Stimulated activated CD8-positive, alpha-beta memory T cell treated with anti-CD3 and anti-CD28 coated beads, Interleukin-12 subunit alpha, Interleukin-12 subunit beta, amount 100 ng/mL, for 1 hour (primary cell): ENCODE data around the gene UQCC5.

Experiments used
- DNase-seq: peaks from one replicate; pipeline ENCODE4 v3.0.0-alpha.2; 2020; ENCODE audit warnings: low read depth

The UQCC5 gene

DNA sequence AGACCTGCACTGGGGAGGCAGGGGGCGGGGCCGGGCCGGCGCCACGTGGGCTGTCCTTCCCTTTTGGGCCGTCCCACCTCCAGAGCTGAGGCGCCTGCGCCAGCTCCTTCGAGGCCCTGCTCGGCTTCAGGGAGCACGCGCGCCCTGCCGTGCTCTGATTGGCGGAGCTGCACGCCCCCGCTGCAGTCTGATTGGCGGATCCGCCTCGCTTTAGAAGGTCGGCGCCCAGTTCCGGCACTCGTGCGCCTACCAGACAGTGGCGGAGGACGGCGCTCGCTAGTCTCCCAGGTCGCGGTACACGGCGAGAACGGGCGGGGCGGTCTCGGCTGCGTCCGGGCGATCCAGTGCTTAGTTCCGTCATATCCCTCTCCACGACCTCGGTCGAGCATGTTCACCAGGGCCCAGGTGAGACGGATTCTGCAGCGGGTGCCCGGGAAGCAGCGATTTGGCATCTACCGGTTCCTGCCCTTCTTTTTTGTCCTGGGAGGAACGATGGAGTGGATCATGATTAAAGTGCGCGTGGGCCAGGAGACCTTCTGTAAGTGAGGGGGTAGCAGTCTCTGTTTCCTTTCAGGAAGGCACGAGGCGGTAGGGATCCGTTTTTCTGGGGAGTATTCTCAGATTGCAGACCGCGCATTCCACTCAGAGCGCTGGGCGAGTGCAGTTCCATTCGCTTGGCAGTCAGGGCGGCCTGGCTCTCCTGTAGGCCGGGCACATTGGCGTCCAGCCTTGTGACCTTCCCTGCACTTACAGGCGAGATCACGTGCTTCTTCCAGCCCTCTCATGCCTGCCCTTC lies at the start of gene UQCC5:
Gene UQCC5 (plus strand): TSS at position 237 of the 796 bp plus-strand sequence. CDS start 151 bp downstream, at position 388.
- peak; percentile 95 for DNase-seq

DNA sequence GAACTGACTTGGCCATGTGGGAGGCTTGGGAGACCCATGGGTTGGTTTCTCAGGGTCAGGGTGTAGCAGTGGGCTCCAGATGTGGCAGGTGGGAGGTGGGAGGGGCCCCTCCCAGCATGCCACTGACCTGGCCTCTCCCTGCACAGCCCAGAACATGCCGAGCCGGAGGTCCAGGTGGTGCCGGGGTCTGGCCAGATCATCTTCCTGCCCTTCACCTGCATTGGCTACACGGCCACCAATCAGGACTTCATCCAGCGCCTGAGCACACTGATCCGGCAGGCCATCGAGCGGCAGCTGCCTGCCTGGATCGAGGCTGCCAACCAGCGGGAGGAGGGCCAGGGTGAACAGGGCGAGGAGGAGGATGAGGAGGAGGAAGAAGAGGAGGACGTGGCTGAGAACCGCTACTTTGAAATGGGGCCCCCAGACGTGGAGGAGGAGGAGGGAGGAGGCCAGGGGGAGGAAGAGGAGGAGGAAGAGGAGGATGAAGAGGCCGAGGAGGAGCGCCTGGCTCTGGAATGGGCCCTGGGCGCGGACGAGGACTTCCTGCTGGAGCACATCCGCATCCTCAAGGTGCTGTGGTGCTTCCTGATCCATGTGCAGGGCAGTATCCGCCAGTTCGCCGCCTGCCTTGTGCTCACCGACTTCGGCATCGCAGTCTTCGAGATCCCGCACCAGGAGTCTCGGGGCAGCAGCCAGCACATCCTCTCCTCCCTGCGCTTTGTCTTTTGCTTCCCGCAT lies 49.2 kb upstream of the UQCC5 start:
- no peak for DNase-seq

DNA sequence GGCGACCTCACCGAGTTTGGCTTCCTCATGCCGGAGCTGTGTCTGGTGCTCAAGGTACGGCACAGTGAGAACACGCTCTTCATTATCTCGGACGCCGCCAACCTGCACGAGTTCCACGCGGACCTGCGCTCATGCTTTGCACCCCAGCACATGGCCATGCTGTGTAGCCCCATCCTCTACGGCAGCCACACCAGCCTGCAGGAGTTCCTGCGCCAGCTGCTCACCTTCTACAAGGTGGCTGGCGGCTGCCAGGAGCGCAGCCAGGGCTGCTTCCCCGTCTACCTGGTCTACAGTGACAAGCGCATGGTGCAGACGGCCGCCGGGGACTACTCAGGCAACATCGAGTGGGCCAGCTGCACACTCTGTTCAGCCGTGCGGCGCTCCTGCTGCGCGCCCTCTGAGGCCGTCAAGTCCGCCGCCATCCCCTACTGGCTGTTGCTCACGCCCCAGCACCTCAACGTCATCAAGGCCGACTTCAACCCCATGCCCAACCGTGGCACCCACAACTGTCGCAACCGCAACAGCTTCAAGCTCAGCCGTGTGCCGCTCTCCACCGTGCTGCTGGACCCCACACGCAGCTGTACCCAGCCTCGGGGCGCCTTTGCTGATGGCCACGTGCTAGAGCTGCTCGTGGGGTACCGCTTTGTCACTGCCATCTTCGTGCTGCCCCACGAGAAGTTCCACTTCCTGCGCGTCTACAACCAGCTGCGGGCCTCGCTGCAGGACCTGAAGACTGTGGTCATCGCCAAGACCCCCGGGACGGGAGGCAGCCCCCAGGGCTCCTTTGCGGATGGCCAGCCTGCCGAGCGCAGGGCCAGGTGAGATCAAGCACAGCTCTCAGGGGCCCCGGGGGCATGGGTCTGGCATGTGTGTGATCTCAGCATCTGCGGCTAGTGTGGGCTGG lies 48.4 kb upstream of the UQCC5 start:
- no peak for DNase-seq

GRCh38 chr3:52488746-52489145 lies 47.7 kb upstream of the UQCC5 start:
- no peak for DNase-seq

GRCh38 chr3:52489453-52489852 lies 47.0 kb upstream of the UQCC5 start:
- DNase-seq = no peak

DNA sequence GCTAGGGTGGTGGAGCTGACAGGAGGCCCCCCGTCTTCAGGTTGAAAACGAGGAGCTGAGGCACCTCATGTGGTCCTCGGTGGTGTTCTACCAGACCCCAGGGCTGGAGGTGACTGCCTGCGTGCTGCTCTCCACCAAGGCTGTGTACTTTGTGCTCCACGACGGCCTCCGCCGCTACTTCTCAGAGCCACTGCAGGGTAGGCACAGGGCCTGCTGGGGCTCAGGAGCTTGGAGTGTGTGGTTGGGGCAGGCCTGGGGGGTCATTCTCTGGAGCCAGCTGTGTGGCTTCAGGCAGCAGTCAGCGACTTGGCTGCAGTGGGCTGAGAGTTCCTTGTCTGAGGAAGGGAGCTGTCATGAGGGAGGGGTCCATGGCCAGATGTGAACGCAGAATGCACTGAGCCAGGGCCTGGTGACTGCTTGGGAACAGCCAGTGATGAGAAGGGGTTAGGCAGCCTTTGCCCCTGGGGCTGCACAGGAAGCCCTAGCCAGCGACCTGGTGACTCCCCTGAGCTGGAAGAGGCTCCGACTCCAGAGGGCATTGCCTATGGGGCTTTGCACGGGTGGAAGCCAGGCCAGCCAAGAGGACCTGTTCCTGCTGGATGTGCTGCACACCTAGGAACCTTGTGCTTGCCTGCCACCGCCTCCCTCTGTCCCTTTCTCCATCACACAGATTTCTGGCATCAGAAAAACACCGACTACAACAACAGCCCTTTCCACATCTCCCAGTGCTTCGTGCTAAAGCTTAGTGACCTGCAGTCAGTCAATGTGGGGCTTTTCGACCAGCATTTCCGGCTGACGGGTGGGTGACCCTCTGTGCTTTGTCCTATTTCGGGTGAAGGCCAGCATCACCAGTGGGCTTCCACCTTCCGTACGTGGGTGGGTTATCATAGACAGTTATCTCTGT lies 46.1 kb upstream of the UQCC5 start:
- no peak for DNase-seq

DNA sequence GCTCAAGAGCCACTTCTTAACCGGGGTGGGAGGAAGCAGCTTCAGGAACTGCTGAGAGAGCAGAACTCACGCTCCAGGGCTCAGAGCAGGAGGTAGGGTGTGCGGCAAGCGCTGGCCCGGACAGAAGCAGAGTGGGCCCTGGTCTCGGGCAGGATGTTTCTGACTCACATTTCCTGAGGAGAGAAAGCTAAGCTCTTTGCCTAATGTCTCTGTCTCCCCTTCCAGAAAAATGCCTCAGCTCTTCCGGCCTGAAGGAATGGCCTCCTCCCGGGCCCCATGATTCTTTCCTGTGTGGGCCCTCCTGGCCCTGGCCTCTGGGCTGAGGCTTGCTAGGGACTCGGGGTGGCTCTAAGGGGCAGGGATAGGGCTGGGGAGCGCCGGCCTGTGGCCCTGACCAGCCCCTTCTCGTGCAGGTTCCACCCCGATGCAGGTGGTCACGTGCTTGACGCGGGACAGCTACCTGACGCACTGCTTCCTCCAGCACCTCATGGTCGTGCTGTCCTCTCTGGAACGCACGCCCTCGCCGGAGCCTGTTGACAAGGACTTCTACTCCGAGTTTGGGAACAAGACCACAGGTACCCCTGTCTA lies 45.4 kb upstream of the UQCC5 start:
- no peak for DNase-seq

DNA sequence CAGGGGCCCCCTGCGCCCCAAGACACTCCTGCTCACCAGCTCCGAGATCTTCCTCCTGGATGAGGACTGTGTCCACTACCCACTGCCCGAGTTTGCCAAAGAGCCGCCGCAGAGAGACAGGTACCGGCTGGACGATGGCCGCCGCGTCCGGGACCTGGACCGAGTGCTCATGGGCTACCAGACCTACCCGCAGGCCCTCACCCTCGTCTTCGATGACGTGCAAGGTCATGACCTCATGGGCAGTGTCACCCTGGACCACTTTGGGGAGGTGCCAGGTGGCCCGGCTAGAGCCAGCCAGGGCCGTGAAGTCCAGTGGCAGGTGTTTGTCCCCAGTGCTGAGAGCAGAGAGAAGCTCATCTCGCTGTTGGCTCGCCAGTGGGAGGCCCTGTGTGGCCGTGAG lies 44.3 kb upstream of the UQCC5 start:
- no peak for DNase-seq

DNA sequence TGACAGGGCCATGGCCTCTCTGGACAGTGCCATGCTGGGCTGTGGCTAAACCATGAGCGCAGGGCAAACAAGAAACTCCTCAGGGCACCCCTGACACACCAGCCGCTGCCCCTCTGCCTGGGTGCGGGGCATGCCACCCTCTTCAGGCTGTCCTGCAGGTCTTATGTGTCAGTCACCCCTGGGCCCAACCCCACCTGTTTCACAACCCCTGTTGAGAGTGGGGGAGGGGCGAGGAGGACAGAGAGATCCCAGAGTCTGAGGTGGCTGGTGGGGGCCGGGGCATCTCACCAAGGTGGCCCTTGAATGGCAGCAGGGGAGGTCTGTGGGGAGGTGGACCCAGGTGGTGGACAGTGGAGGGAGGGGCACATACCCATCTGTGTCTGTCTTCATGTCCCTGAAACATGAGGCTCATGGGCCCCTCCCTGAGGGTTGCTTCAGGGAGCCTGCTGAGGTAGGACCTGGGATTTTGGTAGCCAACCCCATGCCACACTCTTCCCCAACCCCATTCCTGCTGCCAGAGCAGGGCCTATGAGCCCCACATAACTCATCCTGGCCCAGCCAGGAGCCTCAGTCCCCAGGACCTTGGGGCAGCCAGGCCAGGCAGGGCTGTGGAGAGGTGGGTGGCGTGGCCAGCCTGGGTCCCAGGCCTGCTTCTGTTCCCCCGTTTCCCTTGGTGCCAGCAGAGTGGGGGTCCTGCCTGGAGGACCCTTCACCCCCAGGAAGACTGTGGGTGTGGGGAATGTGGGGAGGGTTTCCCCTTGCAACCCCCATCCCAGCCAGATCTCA lies 43.0 kb upstream of the UQCC5 start:
- no peak for DNase-seq

GRCh38 chr3:52494445-52494844 lies 42.0 kb upstream of the UQCC5 start:
- DNase-seq = no peak

DNA sequence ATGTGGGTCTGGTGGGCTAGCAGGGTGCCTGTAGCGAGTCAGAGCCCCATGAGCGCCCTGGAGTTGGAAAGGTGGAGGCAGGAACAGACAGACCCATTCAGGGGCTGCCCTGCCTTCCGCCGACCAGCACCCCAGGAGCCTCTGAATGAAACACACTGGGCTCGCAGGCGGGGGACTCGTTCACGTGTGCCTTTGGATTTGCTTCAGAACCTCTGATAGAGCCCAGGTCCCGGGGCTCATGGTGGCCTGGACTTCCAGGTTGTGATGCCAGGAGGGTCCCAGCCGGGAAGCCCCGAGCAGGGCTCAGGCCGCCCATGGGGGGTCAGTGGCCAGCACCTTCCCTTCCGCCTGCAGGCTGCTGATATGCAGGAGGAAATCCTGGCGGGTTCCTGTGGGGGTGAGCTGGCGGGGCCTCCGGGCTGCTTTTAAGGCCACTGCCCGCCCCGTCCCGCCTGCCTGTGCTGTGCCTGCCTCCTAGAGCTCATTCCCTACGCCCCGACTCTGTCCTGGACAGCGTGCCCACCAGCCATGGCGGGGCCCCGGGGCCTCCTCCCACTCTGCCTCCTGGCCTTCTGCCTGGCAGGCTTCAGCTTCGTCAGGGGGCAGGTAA lies 41.4 kb upstream of the UQCC5 start, which contains the start of gene STAB1:
Gene STAB1 (plus strand): TSS at position 453 of the 610 bp plus-strand sequence. CDS start 76 bp downstream, at position 529.
- no peak for DNase-seq

DNA sequence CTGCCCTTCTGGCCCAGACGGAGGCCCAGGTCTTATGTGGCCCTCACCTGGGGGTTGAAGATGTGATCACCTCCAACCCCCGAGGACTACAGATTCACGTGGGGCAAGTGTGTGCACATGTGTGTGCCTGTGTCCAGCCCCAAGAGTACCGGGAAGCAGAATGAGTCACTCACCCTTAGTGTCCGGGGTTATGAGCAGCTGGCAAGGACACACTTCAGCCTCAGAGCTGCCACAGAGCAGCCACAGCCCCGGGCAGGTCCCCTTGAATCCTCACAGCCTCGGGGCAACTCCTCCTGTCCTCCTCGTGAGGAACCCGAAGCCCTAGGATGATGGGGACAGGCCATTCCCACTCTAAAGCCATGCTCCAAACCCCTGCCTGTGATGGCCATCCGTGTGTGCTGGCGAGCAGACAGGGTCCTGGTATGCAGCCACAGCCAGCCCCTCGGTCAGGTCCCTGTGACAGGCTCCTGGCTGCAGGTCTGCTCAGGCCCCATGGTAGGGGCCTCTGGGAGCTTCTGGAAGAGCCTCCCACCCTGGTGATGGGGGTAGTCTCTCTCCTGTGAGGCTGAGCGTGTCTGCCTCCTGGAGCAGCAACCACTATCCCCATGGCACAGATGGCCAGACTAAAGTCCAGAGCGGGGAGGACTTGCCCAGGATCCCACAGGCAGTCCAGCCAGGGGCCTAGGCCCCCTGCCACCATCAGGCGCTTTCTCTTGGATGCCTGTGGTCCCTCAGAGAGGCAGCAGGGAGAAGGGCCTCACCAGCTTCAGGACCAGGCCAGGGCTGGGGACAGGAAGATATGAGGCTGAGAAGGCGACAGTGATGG lies 40.4 kb upstream of the UQCC5 start:
- no peak for DNase-seq

- DNase-seq = no peak
Observed at GRCh38 chr3:52498137-52499054, 38.0 kb upstream of the UQCC5 start.

GRCh38 chr3:52501046-52501445 lies 35.4 kb upstream of the UQCC5 start:
- no peak for DNase-seq

DNA sequence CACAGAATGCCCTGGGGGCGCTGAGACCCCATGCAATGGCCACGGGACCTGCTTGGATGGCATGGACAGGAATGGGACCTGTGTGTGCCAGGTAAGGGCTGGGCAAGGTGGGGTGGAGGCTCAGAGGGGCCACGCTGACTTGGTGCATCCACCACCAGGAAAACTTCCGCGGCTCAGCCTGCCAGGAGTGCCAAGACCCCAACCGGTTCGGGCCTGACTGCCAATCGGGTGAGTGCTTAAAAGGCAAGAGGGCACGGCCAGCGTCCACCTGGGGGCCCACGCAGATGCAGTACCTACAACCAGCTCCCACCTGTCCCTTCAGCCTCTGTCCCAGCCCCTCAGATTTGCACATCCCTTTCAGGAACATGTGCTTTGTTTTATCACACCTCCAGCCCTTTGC lies 34.4 kb upstream of the UQCC5 start:
- no peak for DNase-seq

DNA sequence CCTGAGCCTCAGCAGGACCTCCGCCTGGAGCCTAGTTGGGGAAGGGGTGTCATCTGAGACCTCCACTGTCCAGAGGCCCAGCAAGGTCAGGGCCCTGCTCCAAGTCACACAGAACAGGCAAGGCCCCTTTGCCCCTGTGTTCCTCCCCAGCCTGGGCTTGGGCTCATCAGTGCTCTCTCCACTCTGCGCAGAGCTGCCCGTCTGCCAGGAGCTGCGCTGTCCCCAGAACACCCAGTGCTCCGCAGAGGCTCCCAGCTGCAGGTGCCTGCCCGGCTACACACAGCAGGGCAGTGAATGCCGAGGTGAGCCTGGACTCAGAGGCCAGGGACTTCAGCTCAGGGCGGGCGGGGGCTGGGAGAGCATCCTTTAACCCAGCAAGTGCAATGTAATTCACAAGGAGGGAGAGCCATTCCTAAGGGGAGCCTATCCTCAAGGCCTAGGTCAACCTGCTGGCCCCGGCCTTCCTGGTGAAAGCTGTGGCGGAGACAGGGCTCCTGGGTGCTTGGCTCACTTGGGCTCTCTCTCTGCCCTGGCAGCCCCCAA lies 33.5 kb upstream of the UQCC5 start:
- DNase-seq = no peak

GRCh38 chr3:52503788-52504424 lies 32.5 kb upstream of the UQCC5 start:
- DNase-seq = no peak
